ENCODE measurements around the gene GGA2.

The GGA2 gene

GRCh38 chr16:23511731-23512130 lies 1.4 kb upstream of the GGA2 start:
- TF ChIP-seq CTCF (IDR thresholded peaks at IDR 0.05): no peak

- no peak for TF ChIP-seq CTCF (IDR thresholded peaks at IDR 0.05)
Observed at GRCh38 chr16:23509782-23510163, 521 bp downstream of the GGA2 start.

GRCh38 chr16:23509441-23509754 lies 896 bp downstream of the GGA2 start:
- no peak for TF ChIP-seq CTCF (IDR thresholded peaks at IDR 0.05)

GRCh38 chr16:23508589-23509440 lies 1.5 kb downstream of the GGA2 start:
- no peak for TF ChIP-seq CTCF (IDR thresholded peaks at IDR 0.05)

- no peak for TF ChIP-seq CTCF (IDR thresholded peaks at IDR 0.05)
Observed at GRCh38 chr16:23506606-23506994, 3.7 kb downstream of the GGA2 start.

- TF ChIP-seq CTCF (IDR thresholded peaks at IDR 0.05): no peak
Observed at GRCh38 chr16:23505671-23506605, 4.4 kb downstream of the GGA2 start.

GRCh38 chr16:23505180-23505665 lies 5.1 kb downstream of the GGA2 start:
- no peak for TF ChIP-seq CTCF (IDR thresholded peaks at IDR 0.05)

Measured in LNCAP (cell line).